ENCODE data around the gene HSD11B1. TPM values are rescaled to one million over a fixed set of nuclear protein-coding genes. Genes with fewer than 3 reads are reported as not detected.

Gene HSD11B1
- polyA plus RNA-seq, 1 donor (not counting 4 experiments of a cell fraction or from before 2014, with no cell fraction given), result 2.7 TPM

DNA sequence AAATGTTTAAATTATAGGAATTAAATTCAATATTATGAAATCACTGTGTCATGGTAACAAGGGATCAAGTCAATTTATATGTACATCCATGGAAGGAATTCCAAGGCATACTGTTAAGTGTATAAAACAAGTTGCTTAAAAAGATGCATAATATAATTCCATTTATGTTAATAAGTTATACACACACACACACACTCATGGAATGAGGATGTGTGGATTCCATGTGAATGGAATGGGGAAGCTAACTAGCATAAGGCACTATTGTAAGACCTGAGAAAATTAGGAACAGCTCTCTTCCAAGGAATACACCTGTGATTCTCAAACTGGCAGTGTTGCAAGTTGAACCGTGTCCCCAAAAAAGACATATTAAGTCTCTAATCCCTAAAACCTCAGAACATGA is 33.6 kb downstream of the HSD11B1 start:
- DNase-seq (ENCODE audit: low read depth, low spot score) (no peak), FAIRE-seq (no peak)
- TF ChIP-seq, protein P1, sequence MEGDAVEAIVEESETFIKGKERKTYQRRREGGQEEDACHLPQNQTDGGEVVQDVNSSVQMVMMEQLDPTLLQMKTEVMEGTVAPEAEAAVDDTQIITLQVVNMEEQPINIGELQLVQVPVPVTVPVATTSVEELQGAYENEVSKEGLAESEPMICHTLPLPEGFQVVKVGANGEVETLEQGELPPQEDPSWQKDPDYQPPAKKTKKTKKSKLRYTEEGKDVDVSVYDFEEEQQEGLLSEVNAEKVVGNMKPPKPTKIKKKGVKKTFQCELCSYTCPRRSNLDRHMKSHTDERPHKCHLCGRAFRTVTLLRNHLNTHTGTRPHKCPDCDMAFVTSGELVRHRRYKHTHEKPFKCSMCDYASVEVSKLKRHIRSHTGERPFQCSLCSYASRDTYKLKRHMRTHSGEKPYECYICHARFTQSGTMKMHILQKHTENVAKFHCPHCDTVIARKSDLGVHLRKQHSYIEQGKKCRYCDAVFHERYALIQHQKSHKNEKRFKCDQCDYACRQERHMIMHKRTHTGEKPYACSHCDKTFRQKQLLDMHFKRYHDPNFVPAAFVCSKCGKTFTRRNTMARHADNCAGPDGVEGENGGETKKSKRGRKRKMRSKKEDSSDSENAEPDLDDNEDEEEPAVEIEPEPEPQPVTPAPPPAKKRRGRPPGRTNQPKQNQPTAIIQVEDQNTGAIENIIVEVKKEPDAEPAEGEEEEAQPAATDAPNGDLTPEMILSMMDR (optimal IDR thresholded peaks at IDR 0.05 in 1 of 3, IDR thresholded peaks at IDR 0.05 in 1 of 3, conservative IDR thresholded peaks at IDR 0.05 in 1 of 3; ENCODE audit: extremely low read depth in 1 of 3, insufficient read depth in 2 of 3, low read length in 3 of 3), result no peak
- TF ChIP-seq EZH2 (IDR thresholded peaks at IDR 0.05; ENCODE audit: low read length), result no peak
- dilution Hi-C loops (cut with MboI; ENCODE audit: extremely low pct_ligation_motif_present, low sequenced_read_pairs), result no loop called here
- no peak overlapping the region for H3K4me2 ChIP-seq (ENCODE audit: control insufficient read depth, extremely low read depth, insufficient read depth, low read depth, low read length)
- H3K9me3 ChIP-seq (ENCODE audit: control insufficient read depth, low read depth, low read length), result no peaks in the 10 kb centered on the region
- H3K27ac ChIP-seq (ENCODE audit: control insufficient read depth, insufficient read depth, low read length), result no peak overlapping the region
- H3K9me1 ChIP-seq (ENCODE audit: control insufficient read depth, extremely low read depth, insufficient read depth, low read length), result no peaks in the 10 kb centered on the region
- H3K9ac ChIP-seq (ENCODE audit: control insufficient read depth, extremely low read depth, insufficient read depth, low read length), result no peak overlapping the region
- no peaks in the 10 kb centered on the region for H3K27me3 ChIP-seq (ENCODE audit: control insufficient read depth, extremely low read depth, insufficient read depth, low read length)
- no peaks in the 10 kb centered on the region for H3K79me2 ChIP-seq (ENCODE audit: control insufficient read depth, insufficient read depth, low read length)
- H3K4me1 ChIP-seq (ENCODE audit: control insufficient read depth, extremely low read depth, insufficient read depth, low read length), result peaks cover 3% of the 10 kb centered on the region
- H4K20me1 ChIP-seq (ENCODE audit: control insufficient read depth, extremely low read depth, insufficient read depth, low read length), result no peaks in the 10 kb centered on the region
- H3K36me3 ChIP-seq (ENCODE audit: control insufficient read depth in 2 of 2, extremely low read depth in 1 of 2, insufficient read depth in 2 of 2, low read length in 2 of 2), result no peaks in the 10 kb centered on the region
- no peak overlapping the region for H2AFZ ChIP-seq (ENCODE audit: control insufficient read depth, low read length)
- H3K4me3 ChIP-seq (ENCODE audit: control insufficient read depth in 2 of 3, extremely low read depth in 1 of 3, insufficient read depth in 2 of 3, low read depth in 1 of 3, low read length in 3 of 3), result no peak overlapping the region

DNA sequence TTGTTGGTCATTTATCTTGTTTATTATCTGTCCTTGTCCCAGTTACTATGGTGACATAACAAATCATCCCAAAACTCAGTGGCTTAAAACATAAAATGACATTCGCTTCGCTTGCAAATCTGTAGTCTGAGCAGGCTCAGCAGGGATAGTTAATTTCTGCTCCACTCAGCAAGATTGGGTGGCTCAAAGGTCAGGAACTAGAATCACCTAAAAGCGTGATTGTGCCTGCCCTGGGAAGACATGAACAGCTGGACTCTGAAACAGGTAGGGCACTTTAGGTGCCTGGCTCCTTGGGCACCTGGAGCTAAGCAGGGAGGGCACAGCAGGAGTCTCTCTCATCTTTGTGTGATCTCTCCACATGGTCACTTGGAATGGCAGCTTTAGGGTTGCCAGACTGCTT is 36.5 kb downstream of the HSD11B1 start:
- no peak overlapping the region for H3K4me2 ChIP-seq (ENCODE audit: control insufficient read depth, extremely low read depth, insufficient read depth, low read depth, low read length)
- FAIRE-seq (no peak), DNase-seq (ENCODE audit: low read depth, low spot score) (no peak)
- H3K36me3 ChIP-seq (ENCODE audit: control insufficient read depth in 2 of 2, extremely low read depth in 1 of 2, insufficient read depth in 2 of 2, low read length in 2 of 2), result no peaks in the 10 kb centered on the region
- H3K27me3 ChIP-seq (ENCODE audit: control insufficient read depth, extremely low read depth, insufficient read depth, low read length), result no peaks in the 10 kb centered on the region
- no peak overlapping the region for H3K27ac ChIP-seq (ENCODE audit: control insufficient read depth, insufficient read depth, low read length)
- no peaks in the 10 kb centered on the region for H3K79me2 ChIP-seq (ENCODE audit: control insufficient read depth, insufficient read depth, low read length)
- H3K9me3 ChIP-seq (ENCODE audit: control insufficient read depth, low read depth, low read length), result no peaks in the 10 kb centered on the region
- no peaks in the 10 kb centered on the region for H3K9me1 ChIP-seq (ENCODE audit: control insufficient read depth, extremely low read depth, insufficient read depth, low read length)
- dilution Hi-C loops (cut with MboI; ENCODE audit: extremely low pct_ligation_motif_present, low sequenced_read_pairs), result no loop called here
- no peak overlapping the region for H2AFZ ChIP-seq (ENCODE audit: control insufficient read depth, low read length)
- TF ChIP-seq, protein P1 (optimal IDR thresholded peaks at IDR 0.05 in 1 of 3, IDR thresholded peaks at IDR 0.05 in 1 of 3, conservative IDR thresholded peaks at IDR 0.05 in 1 of 3; ENCODE audit: extremely low read depth in 1 of 3, insufficient read depth in 2 of 3, low read length in 3 of 3), result no peak
- TF ChIP-seq EZH2 (IDR thresholded peaks at IDR 0.05; ENCODE audit: low read length), result no peak
- no peak overlapping the region for H3K4me3 ChIP-seq (ENCODE audit: control insufficient read depth in 2 of 3, extremely low read depth in 1 of 3, insufficient read depth in 2 of 3, low read depth in 1 of 3, low read length in 3 of 3)
- no peaks in the 10 kb centered on the region for H4K20me1 ChIP-seq (ENCODE audit: control insufficient read depth, extremely low read depth, insufficient read depth, low read length)
- no peaks in the 10 kb centered on the region for H3K4me1 ChIP-seq (ENCODE audit: control insufficient read depth, extremely low read depth, insufficient read depth, low read length)
- no peak overlapping the region for H3K9ac ChIP-seq (ENCODE audit: control insufficient read depth, extremely low read depth, insufficient read depth, low read length)
